Measurements from ENCODE around the gene C2CD4D.

C2CD4D gene

GRCh38 chr1:151832318-151832980 is 7.2 kb downstream of the C2CD4D start:
- DNase-seq: no peak

- DNase-seq: no peak
Observed at GRCh38 chr1:151831605-151832004, 8.0 kb downstream of the C2CD4D start, which contains the start of gene RORC. Gene RORC (minus strand): TSS chr1:151831802. CDS start chr1:151831764, 38 bp downstream.

- no peak for DNase-seq
Observed at GRCh38 chr1:151831256-151831591, 8.4 kb downstream of the C2CD4D start.

GRCh38 chr1:151830055-151830454 is 9.6 kb downstream of the C2CD4D start:
- DNase-seq: no peak

GRCh38 chr1:151829352-151830046 is 10.1 kb downstream of the C2CD4D start:
- DNase-seq: no peak

GRCh38 chr1:151828921-151829320 is 10.7 kb downstream of the C2CD4D start:
- DNase-seq: no peak

GRCh38 chr1:151827853-151828252 is 11.8 kb downstream of the C2CD4D start:
- no peak for DNase-seq

GRCh38 chr1:151825751-151826660 is 13.6 kb downstream of the C2CD4D start:
- no peak for DNase-seq

- no peak for DNase-seq
Observed at GRCh38 chr1:151825204-151825603, 14.4 kb downstream of the C2CD4D start.

- no peak for DNase-seq
Observed at GRCh38 chr1:151823175-151823574, 16.4 kb downstream of the C2CD4D start.

GRCh38 chr1:151822404-151822803 is 17.2 kb downstream of the C2CD4D start:
- peak; percentile 77 for DNase-seq

- DNase-seq: no peak
Observed at GRCh38 chr1:151820940-151821339, 18.7 kb downstream of the C2CD4D start.

GRCh38 chr1:151819976-151820623 is 19.5 kb downstream of the C2CD4D start:
- DNase-seq: peak; percentile 68

GRCh38 chr1:151819227-151819835 is 20.3 kb downstream of the C2CD4D start:
- DNase-seq: no peak

- DNase-seq: no peak
Observed at GRCh38 chr1:151817353-151817730, 22.3 kb downstream of the C2CD4D start.

- DNase-seq: no peak
Observed at GRCh38 chr1:151816548-151817352, 22.9 kb downstream of the C2CD4D start.

- no peak for DNase-seq
Observed at GRCh38 chr1:151815716-151816327, 23.8 kb downstream of the C2CD4D start.

- DNase-seq: no peak
Observed at GRCh38 chr1:151814971-151815545, 24.6 kb downstream of the C2CD4D start.

GRCh38 chr1:151814426-151814825 is 25.2 kb downstream of the C2CD4D start:
- no peak for DNase-seq

- no peak for DNase-seq
Observed at GRCh38 chr1:151813271-151813977, 26.2 kb downstream of the C2CD4D start.

All from activated CD8-positive, alpha-beta memory T cell treated with anti-CD3 and anti-CD28 coated beads, Interleukin-2, amount 50 U/mL, for 48 hours (primary cell).